HEK293 (cell line): ENCODE measurements around the gene SYNDIG1.

Experiments used
- CTCF ChIA-PET: fragments of 350-600 bp; formaldehyde crosslinking; extraction: SDS; loops from one replicate; lab custom pipeline; 2021; ENCODE audit warnings: antibody characterized with exemption; lab: Yijun Ruan, JAX
- POLR2A ChIA-PET: fragments of 300-600 bp; formaldehyde crosslinking; extraction: SDS; loops from one replicate; lab custom pipeline; 2020; ENCODE audit warnings: antibody characterized with exemption, inconsistent platforms; lab: Yijun Ruan, JAX
- H3K27ac ChIP-seq: fragments of 200-500 bp; sonication (Bioruptor generic); 2 replicates; pipeline ENCODE4 v1.5.1; 2014; ENCODE audit warnings: low read depth, low read length, control low read depth, inconsistent platforms; ENCODE audit errors: extremely low read depth
- H3K36me3 ChIP-seq, 2 experiments: fragments of 200-500 bp in 1 of 2; sonication (Bioruptor generic) in 1 of 2; 1 replicate in 1 of 2; 2 replicates in 1 of 2; pipeline ENCODE4 v1.5.1; 2014 to 2017; ENCODE audit warnings: inconsistent platforms in 2 of 2, low read length in 2 of 2; ENCODE audit not compliant: control insufficient read depth in 2 of 2, insufficient read depth in 1 of 2
- H3K4me1 ChIP-seq: fragments of 200-500 bp; sonication (Bioruptor generic); 2 replicates; pipeline ENCODE4 v1.5.1; 2014; ENCODE audit warnings: mild to moderate bottlenecking, low read length, inconsistent platforms; ENCODE audit not compliant: control insufficient read depth, insufficient read depth
- H3K4me3 ChIP-seq: 2 replicates; pipeline ENCODE4 v1.5.1; 2011; ENCODE audit warnings: low read depth, mild to moderate bottlenecking, control low read depth, low read length, moderate library complexity
- H3K9me3 ChIP-seq: fragments of 200-500 bp; sonication (Bioruptor generic); 2 replicates; pipeline ENCODE4 v1.5.1; 2014; ENCODE audit warnings: low read depth, low read length, inconsistent platforms; ENCODE audit not compliant: control insufficient read depth, insufficient read depth
- ATF2 ChIP-seq: fragments of 450-650 bp; formaldehyde crosslinking; IDR thresholded peaks from 2 replicates; pipeline ENCODE4 v1.5.1; 2016; ENCODE audit warnings: missing biosample characterization, missing genetic modification characterization, low read depth
- ELK4 ChIP-seq: IDR thresholded peaks from 2 replicates; pipeline ENCODE4 v1.6.1; 2011; ENCODE audit warnings: mild to moderate bottlenecking, low read depth, low read length, borderline replicate concordance
- GLIS2 ChIP-seq: fragments of 450-650 bp; formaldehyde crosslinking; IDR thresholded peaks from 2 replicates; pipeline ENCODE4 v1.5.1; 2016; ENCODE audit warnings: missing biosample characterization, missing genetic modification characterization
- KLF10 ChIP-seq: fragments of 450-650 bp; IDR thresholded peaks from 2 replicates; pipeline ENCODE4 v1.5.1; 2018; ENCODE audit warnings: missing biosample characterization, mild to moderate bottlenecking, missing genetic modification characterization
- PATZ1 ChIP-seq: fragments of 450-650 bp; formaldehyde crosslinking; IDR thresholded peaks from 2 replicates; pipeline ENCODE4 v1.5.1; 2016; ENCODE audit warnings: missing biosample characterization, missing genetic modification characterization
- PRDM10 ChIP-seq: fragments of 450-650 bp; formaldehyde crosslinking; IDR thresholded peaks from 2 replicates; pipeline ENCODE4 v1.5.1; 2016; ENCODE audit warnings: missing biosample characterization, missing genetic modification characterization
- SETDB1 ChIP-seq: IDR thresholded peaks from one replicate; pipeline ENCODE4 v1.6.1; 2017; ENCODE audit warnings: mild to moderate bottlenecking, low read length, moderate library complexity, mixed read lengths; ENCODE audit not compliant: insufficient read length
- TCF7L2 ChIP-seq: IDR thresholded peaks from 2 replicates; pipeline ENCODE4 v1.6.1; 2011; ENCODE audit warnings: low read depth, mild to moderate bottlenecking, inconsistent platforms, low read length, moderate library complexity, borderline replicate concordance
- ZBTB6 ChIP-seq: fragments of 450-650 bp; formaldehyde crosslinking; IDR thresholded peaks from 2 replicates; pipeline ENCODE4 v1.5.1; 2017; ENCODE audit warnings: missing biosample characterization, missing genetic modification characterization
- ZBTB8A ChIP-seq: fragments of 450-650 bp; formaldehyde crosslinking; IDR thresholded peaks from 2 replicates; pipeline ENCODE4 v1.5.1; 2016; ENCODE audit warnings: missing biosample characterization, missing genetic modification characterization
- ZNF114 ChIP-seq: fragments of 450-650 bp; formaldehyde crosslinking; IDR thresholded peaks from 2 replicates; pipeline ENCODE4 v1.5.0; 2017; ENCODE audit warnings: missing biosample characterization, missing genetic modification characterization
- ZNF121 ChIP-seq: fragments of 450-650 bp; formaldehyde crosslinking; IDR thresholded peaks from 2 replicates; pipeline ENCODE4 v1.5.1; 2016; ENCODE audit warnings: missing biosample characterization, missing genetic modification characterization
- ZNF169 ChIP-seq: fragments of 450-650 bp; formaldehyde crosslinking; IDR thresholded peaks from 2 replicates; pipeline ENCODE4 v1.5.1; 2016; ENCODE audit warnings: missing biosample characterization, missing genetic modification characterization
- ZNF18 ChIP-seq: fragments of 450-650 bp; formaldehyde crosslinking; IDR thresholded peaks from 2 replicates; pipeline ENCODE4 v1.5.1; 2016; ENCODE audit warnings: missing biosample characterization, missing genetic modification characterization
- ZNF2 ChIP-seq: fragments of 450-650 bp; formaldehyde crosslinking; IDR thresholded peaks from 2 replicates; pipeline ENCODE4 v1.5.1; 2016; ENCODE audit warnings: missing biosample characterization, missing genetic modification characterization
- ZNF211 ChIP-seq: fragments of 450-650 bp; formaldehyde crosslinking; IDR thresholded peaks from 2 replicates; pipeline ENCODE4 v1.5.1; 2016; ENCODE audit warnings: low read depth, missing biosample characterization, missing genetic modification characterization
- ZNF362 ChIP-seq: fragments of 450-650 bp; formaldehyde crosslinking; IDR thresholded peaks from 2 replicates; pipeline ENCODE4 v1.5.1; 2016; ENCODE audit warnings: missing biosample characterization, missing genetic modification characterization
- ZNF510 ChIP-seq: fragments of 450-650 bp; formaldehyde crosslinking; IDR thresholded peaks from 2 replicates; pipeline ENCODE4 v1.5.1; 2018; ENCODE audit warnings: mild to moderate bottlenecking, missing genetic modification characterization, missing biosample characterization; ENCODE audit not compliant: insufficient replicate concordance
- ZNF548 ChIP-seq: fragments of 450-650 bp; formaldehyde crosslinking; IDR thresholded peaks from 2 replicates; pipeline ENCODE4 v1.5.1; 2016; ENCODE audit warnings: missing biosample characterization, missing genetic modification characterization
- ZNF561 ChIP-seq: fragments of 450-650 bp; IDR thresholded peaks from 2 replicates; pipeline ENCODE4 v1.5.1; 2018; ENCODE audit warnings: missing biosample characterization, missing genetic modification characterization, borderline replicate concordance
- ZNF629 ChIP-seq: fragments of 450-650 bp; formaldehyde crosslinking; IDR thresholded peaks from 2 replicates; pipeline ENCODE4 v1.5.1; 2017; ENCODE audit warnings: missing biosample characterization, missing genetic modification characterization
- ZSCAN4 ChIP-seq: fragments of 450-650 bp; formaldehyde crosslinking; IDR thresholded peaks from 2 replicates; pipeline ENCODE4 v1.5.1; 2017; ENCODE audit warnings: missing biosample characterization, missing genetic modification characterization

Gene SYNDIG1

GRCh38 chr20:24617757-24618450 lies 148.5 kb downstream of the SYNDIG1 start:
- CTCF ChIA-PET = no interaction called here
- Histone ChIP-seq H3K36me3 (no peaks in the 10 kb centered on the region), H3K4me3 (no peak overlapping the region)
- POLR2A ChIA-PET = no interaction called here
- TF ChIP-seq ZNF211 (no peak), ZNF114 (no peak), PATZ1 (no peak), ZBTB6 (no peak), ZNF18 (tag by site-specific recombination) (no peak), ZSCAN4 (tag by site-specific recombination) (no peak), ZNF362 (tag by site-specific recombination) (no peak), ZNF561 (tag by site-specific recombination) (no peak), ZNF510 (tag by site-specific recombination) (no peak), ZBTB8A (tag by site-specific recombination) (no peak), ELK4 (no peak), ZNF121 (no peak), ZNF629 (tag by site-specific recombination) (no peak)
- TF ChIP-seq, all 188 proteins: peak for 0
- Histone ChIP-seq H3K4me1 (no peaks in the 10 kb centered on the region), H3K27ac (no peak overlapping the region), H3K9me3 (no peaks in the 10 kb centered on the region)

- no peak overlapping the region for H3K27ac ChIP-seq
- ChIA-PET POLR2A (no interaction called here), CTCF (no interaction called here)
- no peaks in the 10 kb centered on the region for H3K9me3 ChIP-seq
- H3K4me1 ChIP-seq = no peaks in the 10 kb centered on the region
- H3K4me3 ChIP-seq = no peak overlapping the region
- no peaks in the 10 kb centered on the region for H3K36me3 ChIP-seq
- TF ChIP-seq ATF2 (tag by site-specific recombination) = no peak
- no peak for TF ChIP-seq TCF7L2
- no peak for TF ChIP-seq KLF10 (tag by site-specific recombination)
- TF ChIP-seq ZNF548 = no peak
- TF ChIP-seq ZNF169 (tag by site-specific recombination) = no peak
- TF ChIP-seq SETDB1 = no peak
- TF ChIP-seq ZNF2 (tag by site-specific recombination) = no peak
- no peak for TF ChIP-seq PRDM10 (tag by site-specific recombination)
- no peak for TF ChIP-seq GLIS2 (tag by site-specific recombination)
Measured at GRCh38 chr20:24618739-24619138, 149.3 kb downstream of the SYNDIG1 start.
